Astrocyte (in vitro differentiated cells and primary cell): ENCODE data around the gene ZNF239. TPM values are rescaled to one million over a fixed set of nuclear protein-coding genes. Genes with fewer than 3 reads are reported as not detected.

ENCODE experiments used
- DNase-seq: peaks from one replicate; pipeline ENCODE4 v3.0.0-alpha.2; 2010; ENCODE audit warnings: low read depth
- FAIRE-seq: peaks from 2 replicates; lab custom pipeline; 2011; peaks lifted over from hg19 to GRCh38; lab: Jason Lieb, UNC
- H2AFZ ChIP-seq: 2 replicates; pipeline ENCODE4 v1.6.0; 2012; ENCODE audit warnings: low read depth, low read length, inconsistent platforms
- H3K27ac ChIP-seq: 2 replicates; pipeline ENCODE4 v1.5.1; 2011; ENCODE audit warnings: low read depth, low read length, inconsistent platforms
- H3K27me3 ChIP-seq: 2 replicates; pipeline ENCODE4 v1.6.0; 2011; ENCODE audit warnings: low read length, inconsistent platforms; ENCODE audit not compliant: insufficient read depth
- H3K36me3 ChIP-seq: 2 replicates; pipeline ENCODE4 v1.5.1; 2011; ENCODE audit warnings: low read length, inconsistent platforms; ENCODE audit not compliant: insufficient read depth
- H3K4me1 ChIP-seq: 2 replicates; pipeline ENCODE4 v1.5.1; 2011; ENCODE audit warnings: low read length, inconsistent platforms; ENCODE audit not compliant: insufficient read depth
- H3K4me2 ChIP-seq: 2 replicates; pipeline ENCODE4 v1.6.0; 2012; ENCODE audit warnings: low read length, inconsistent platforms
- H3K4me3 ChIP-seq: 2 replicates; pipeline ENCODE4 v1.5.1; 2011; ENCODE audit warnings: low read depth, mild to moderate bottlenecking, low read length, inconsistent platforms; ENCODE audit not compliant: insufficient read depth
- H3K79me2 ChIP-seq: 2 replicates; pipeline ENCODE4 v1.6.0; 2012; ENCODE audit warnings: mild to moderate bottlenecking, low read length, inconsistent platforms; ENCODE audit not compliant: insufficient read depth
- H3K9ac ChIP-seq: 2 replicates; pipeline ENCODE4 v1.6.0; 2012; ENCODE audit warnings: mild to moderate bottlenecking, low read length, inconsistent platforms
- H3K9me3 ChIP-seq: 2 replicates; pipeline ENCODE4 v1.5.1; 2012; ENCODE audit warnings: low read depth, mild to moderate bottlenecking, low read length, inconsistent platforms; ENCODE audit not compliant: insufficient read depth
- H4K20me1 ChIP-seq: 2 replicates; pipeline ENCODE4 v1.6.0; 2012; ENCODE audit warnings: low read length, inconsistent platforms; ENCODE audit not compliant: insufficient read depth
- H3K27ac Mint-ChIP-seq: one replicate; pipeline ENCODE4 v1.8.0; 2021; ENCODE audit warnings: mild to moderate bottlenecking, mixed read lengths; ENCODE audit not compliant: unreplicated experiment
- H3K27me3 Mint-ChIP-seq: one replicate; pipeline ENCODE4 v1.8.0; 2021; ENCODE audit warnings: low read depth, mixed read lengths; ENCODE audit not compliant: unreplicated experiment
- H3K36me3 Mint-ChIP-seq: one replicate; pipeline ENCODE4 v1.8.0; 2021; ENCODE audit warnings: low read depth, mixed read lengths; ENCODE audit not compliant: unreplicated experiment
- H3K4me1 Mint-ChIP-seq: one replicate; pipeline ENCODE4 v1.8.0; 2021; ENCODE audit warnings: low read depth, mixed read lengths; ENCODE audit not compliant: unreplicated experiment
- H3K4me3 Mint-ChIP-seq: one replicate; pipeline ENCODE4 v1.8.0; 2021; ENCODE audit warnings: mild to moderate bottlenecking, moderate library complexity, mixed read lengths; ENCODE audit not compliant: unreplicated experiment
- H3K9me3 Mint-ChIP-seq: one replicate; pipeline ENCODE4 v1.8.0; 2021; ENCODE audit warnings: mild to moderate bottlenecking, mixed read lengths; ENCODE audit not compliant: unreplicated experiment
- CTCF ChIP-seq: IDR thresholded peaks from 2 replicates; pipeline ENCODE4 v1.5.1; 2011; ENCODE audit warnings: low read depth, mild to moderate bottlenecking, inconsistent platforms, low read length, moderate library complexity; ENCODE audit not compliant: insufficient read depth
- EZH2 ChIP-seq: IDR thresholded peaks from 2 replicates; pipeline ENCODE4 v1.6.1; 2012; ENCODE audit warnings: mild to moderate bottlenecking, low read length, inconsistent platforms; ENCODE audit not compliant: insufficient read depth
- total RNA-seq: library from RNA; stranded (reverse); gene quantifications from 2 replicates; pipeline ENCODE4 v1.2.1, GENCODE V29; 2021

ZNF239 gene
- total RNA-seq, 1 donor from 2014 or later, result 5.7 TPM

GRCh38 chr10:43524434-43525247 is 49.8 kb downstream of the ZNF239 start:
- FAIRE-seq (no peak), DNase-seq (no peak)
- Mint-ChIP-seq H3K36me3 (no peaks in the 10 kb centered on the region), H3K27me3 (no peaks in the 10 kb centered on the region), H3K9me3 (peaks cover 41% of the 10 kb centered on the region), H3K27ac (no peak overlapping the region), H3K4me3 (no peak overlapping the region), H3K4me1 (no peaks in the 10 kb centered on the region)
- no peaks in the 10 kb centered on the region for H4K20me1 ChIP-seq
- no peaks in the 10 kb centered on the region for H3K4me1 ChIP-seq
- no peak overlapping the region for H3K9ac ChIP-seq
- H3K36me3 ChIP-seq, result no peaks in the 10 kb centered on the region
- H3K79me2 ChIP-seq, result no peaks in the 10 kb centered on the region
- H3K27me3 ChIP-seq, result no peaks in the 10 kb centered on the region
- H2AFZ ChIP-seq, result no peak overlapping the region
- peaks cover 5% of the 10 kb centered on the region for H3K9me3 ChIP-seq
- TF ChIP-seq CTCF (no peak), EZH2 (no peak)
- H3K4me3 ChIP-seq, result no peak overlapping the region
- no peak overlapping the region for H3K4me2 ChIP-seq
- H3K27ac ChIP-seq, result no peak overlapping the region

Other genes starting within 250 kb of the ZNF239 start
- not detected in 2 replicates for gene FXYD4, start 203.0 kb downstream of the ZNF239 start, total RNA-seq
- gene HNRNPF, start 165.4 kb downstream of the ZNF239 start, total RNA-seq, result 143 and 151 TPM in 2 replicates
- 2.6 and 2.8 TPM in 2 replicates for gene ZNF487, start 137.5 kb downstream of the ZNF239 start, total RNA-seq
- gene ZNF485, start 31.8 kb upstream of the ZNF239 start, total RNA-seq, result 4.1 and 4.3 TPM in 2 replicates
- gene ZNF32, start 74.3 kb upstream of the ZNF239 start, total RNA-seq, result 19.2 and 19.7 TPM in 2 replicates